ENCODE results near the gene TNFRSF1A.

The TNFRSF1A gene

DNA sequence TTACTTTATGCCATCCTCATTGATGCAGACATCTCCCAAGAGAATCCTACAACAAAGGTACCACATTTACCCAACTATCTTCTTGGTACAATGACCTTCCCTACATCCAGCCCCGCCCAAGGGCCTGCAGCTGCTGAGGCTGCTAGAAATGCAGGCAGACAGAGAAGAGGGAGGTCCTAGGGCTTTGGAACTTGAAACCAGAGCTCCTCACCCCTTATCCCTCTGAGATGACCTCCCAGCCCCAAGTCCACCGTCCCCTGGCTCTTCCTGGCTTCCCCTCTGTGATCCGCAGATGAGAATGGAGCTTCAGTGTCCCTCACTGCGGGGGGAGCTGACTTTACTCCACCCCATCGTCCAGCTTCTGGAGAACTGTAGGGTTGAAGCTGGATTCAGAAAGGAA is 1.6 kb upstream of the TNFRSF1A start:
- H3K4me2 ChIP-seq (ENCODE audit: insufficient read depth, low read length, poor library complexity, severe bottlenecking): no peak overlapping the region
- H3K23ac ChIP-seq (ENCODE audit: low read depth, low read length, poor library complexity): no peak overlapping the region
- no peak overlapping the region for H4K8ac ChIP-seq (ENCODE audit: low read depth, low read length)
- peaks cover 0 to 10% of the 10 kb centered on the region in 2 donors for H3K36me3 ChIP-seq (replicated peaks in 1 of 2; ENCODE audit: control insufficient read depth in 2 of 2, insufficient read depth in 2 of 2, low read length in 2 of 2)
- no peak overlapping the region for H2BK120ac ChIP-seq (ENCODE audit: low read depth, low read length)
- peaks cover 0 to 7% of the 10 kb centered on the region in 2 donors for H3K9me3 ChIP-seq (replicated peaks in 1 of 2; ENCODE audit: control insufficient read depth in 2 of 2, insufficient read depth in 1 of 2, low read depth in 1 of 2, low read length in 2 of 2)
- peaks cover 7% of the 10 kb centered on the region for H3K79me1 ChIP-seq (ENCODE audit: low read depth, low read length)
- no CpG with 5 or more reads among the region's 5 CpGs for WGBS, 2 donors (ENCODE audit: extremely low coverage in 2 of 2, insufficient read length in 2 of 2, insufficient replicate concordance in 1 of 2)
- no peak overlapping the region for H2BK5ac ChIP-seq (ENCODE audit: low read length)
- no peak overlapping the region for H4K91ac ChIP-seq (ENCODE audit: low read depth, low read length, poor library complexity)
- H3K27me3 ChIP-seq (ENCODE audit: control insufficient read depth in 3 of 3, insufficient read depth in 3 of 3, low read depth in 1 of 3, low read length in 3 of 3): no peaks in the 10 kb centered on the region
- no peak overlapping the region for H3K4me3 ChIP-seq (ENCODE audit: low read length in 2 of 2)
- no peak overlapping the region for H3K27ac ChIP-seq (replicated peaks; ENCODE audit: low read length)
- H2AK5ac ChIP-seq (ENCODE audit: low read depth, low read length): peak overlapping the region; percentile 47
- H3K14ac ChIP-seq (ENCODE audit: low read length): no peak overlapping the region
- peak overlapping the region; percentile 45 for H2BK15ac ChIP-seq (ENCODE audit: low read length)
- no peak overlapping the region for H2BK12ac ChIP-seq (ENCODE audit: low read length)
- peak overlapping the region; percentile 42 for H3K18ac ChIP-seq (ENCODE audit: low read length)
- DNase-seq (ENCODE audit: low spot score): no peak
- H2AFZ ChIP-seq (ENCODE audit: low read length): peak overlapping the region; percentile 42
- no peak overlapping the region for H3K9ac ChIP-seq (ENCODE audit: low read depth, low read length, poor library complexity)
- H3K4ac ChIP-seq (ENCODE audit: low read length): no peak overlapping the region
- peaks cover 28 to 29% of the 10 kb centered on the region in 2 donors for H3K4me1 ChIP-seq (ENCODE audit: control insufficient read depth in 2 of 2, insufficient read depth in 1 of 2, low read depth in 1 of 2, low read length in 2 of 2)

DNA sequence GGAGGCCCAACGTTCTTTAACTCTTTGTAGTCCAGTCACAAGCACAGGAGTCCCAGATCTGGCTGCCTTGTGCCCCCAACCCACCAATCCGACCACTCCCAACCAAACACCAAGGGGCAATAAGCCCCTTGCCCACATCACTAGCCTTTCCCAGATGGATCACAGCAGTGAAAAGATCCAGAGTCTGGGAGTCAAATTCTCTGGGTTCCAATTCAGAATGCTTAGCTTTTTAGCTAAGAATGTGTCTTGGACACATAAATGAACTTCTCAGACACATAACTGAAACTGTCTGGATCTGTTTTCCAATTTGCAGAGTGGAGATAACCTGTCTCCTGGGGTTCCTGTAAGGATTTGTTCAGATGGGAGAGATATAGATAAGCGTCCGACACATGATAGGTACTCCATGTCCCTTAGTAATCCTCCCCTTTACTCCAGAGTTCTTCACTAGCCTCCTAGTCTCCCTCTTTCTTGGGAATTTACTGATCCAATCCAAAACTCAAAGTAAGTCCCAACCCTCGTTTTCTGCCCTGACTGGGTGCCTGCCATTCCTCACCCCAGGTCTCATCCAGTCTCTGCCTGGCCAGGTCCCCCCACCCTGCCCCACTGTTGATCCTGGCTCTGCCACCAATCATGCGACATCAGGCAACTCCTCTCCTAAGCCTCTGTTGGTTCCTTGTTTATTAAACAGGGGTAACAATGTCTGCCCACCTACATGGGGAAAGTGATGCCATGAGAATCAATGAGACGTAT is 439 bp upstream of the TNFRSF1A start:
- WGBS, 2 donors (ENCODE audit: extremely low coverage in 2 of 2, insufficient read length in 2 of 2, insufficient replicate concordance in 1 of 2): no CpG with 5 or more reads among the region's 7 CpGs
- Histone ChIP-seq H2AFZ (ENCODE audit: low read length) (peak overlapping the region; percentile 68), H3K79me1 (ENCODE audit: low read depth, low read length) (peaks cover 12% of the 10 kb centered on the region), H3K27me3 (ENCODE audit: control insufficient read depth in 3 of 3, insufficient read depth in 3 of 3, low read depth in 1 of 3, low read length in 3 of 3) (no peaks in the 10 kb centered on the region), H3K27ac (replicated peaks; ENCODE audit: low read length) (no peak overlapping the region), H2BK120ac (ENCODE audit: low read depth, low read length) (no peak overlapping the region), H3K23ac (ENCODE audit: low read depth, low read length, poor library complexity) (no peak overlapping the region), H3K36me3 (replicated peaks in 1 of 2; ENCODE audit: control insufficient read depth in 2 of 2, insufficient read depth in 2 of 2, low read length in 2 of 2) (peaks cover 0 to 22% of the 10 kb centered on the region in 2 donors), H3K18ac (ENCODE audit: low read length) (peak overlapping the region; percentile 7), H2AK5ac (ENCODE audit: low read depth, low read length) (no peak overlapping the region), H4K91ac (ENCODE audit: low read depth, low read length, poor library complexity) (no peak overlapping the region), H2BK5ac (ENCODE audit: low read length) (peak overlapping the region; percentile 85), H3K9ac (ENCODE audit: low read depth, low read length, poor library complexity) (no peak overlapping the region), H3K4me3 (ENCODE audit: low read length in 2 of 2) (peak overlapping the region in 1 of 2 donors; percentile 83), H2BK12ac (ENCODE audit: low read length) (peak overlapping the region; percentile 36), H4K8ac (ENCODE audit: low read depth, low read length) (no peak overlapping the region), H3K4me2 (ENCODE audit: insufficient read depth, low read length, poor library complexity, severe bottlenecking) (peak overlapping the region; percentile 92), H3K4me1 (ENCODE audit: control insufficient read depth in 2 of 2, insufficient read depth in 1 of 2, low read depth in 1 of 2, low read length in 2 of 2) (peaks cover 40 to 41% of the 10 kb centered on the region in 2 donors), H3K14ac (ENCODE audit: low read length) (no peak overlapping the region), H3K4ac (ENCODE audit: low read length) (no peak overlapping the region), H3K9me3 (replicated peaks in 1 of 2; ENCODE audit: control insufficient read depth in 2 of 2, insufficient read depth in 1 of 2, low read depth in 1 of 2, low read length in 2 of 2) (peaks cover 0 to 7% of the 10 kb centered on the region in 2 donors), H2BK15ac (ENCODE audit: low read length) (peak overlapping the region; percentile 10)
- DNase-seq (ENCODE audit: low spot score): no peak

DNA sequence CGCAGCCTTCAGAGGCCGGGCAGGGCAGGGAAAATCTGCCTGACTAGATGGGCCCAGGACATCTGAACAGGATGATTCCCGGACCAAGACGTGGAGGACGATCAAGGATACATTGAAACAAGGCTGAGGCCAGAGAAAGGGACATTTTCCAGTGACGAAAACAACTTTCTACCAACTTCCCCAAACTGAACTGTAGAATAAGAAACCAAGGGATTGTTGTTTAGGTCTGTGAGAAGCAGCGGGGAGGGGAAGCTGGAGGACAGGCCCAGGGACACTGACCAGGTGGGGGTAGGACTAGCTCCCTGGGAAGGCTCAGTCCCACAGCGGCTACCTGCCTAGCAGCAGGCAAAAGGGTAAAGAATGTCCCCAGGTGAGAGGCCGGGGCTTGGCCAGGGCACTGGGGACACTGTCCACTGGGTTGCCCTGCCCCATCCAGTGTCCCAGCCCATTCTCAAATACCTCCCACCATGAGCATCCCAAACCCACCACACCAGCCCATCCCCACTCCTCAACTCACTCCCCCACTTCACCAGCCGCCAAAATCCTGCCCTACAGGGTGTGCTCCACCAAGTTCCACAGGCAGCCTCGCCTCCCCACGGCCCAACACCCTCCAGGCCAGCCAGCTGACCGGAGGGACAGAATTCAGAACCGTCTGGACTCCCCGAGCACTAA is 995 bp downstream of the TNFRSF1A start:
- peak overlapping the region; percentile 83 to 91 for H3K4me3 ChIP-seq (ENCODE audit: low read length in 2 of 2)
- peak overlapping the region; percentile 95 for H2AK5ac ChIP-seq (ENCODE audit: low read depth, low read length)
- H4K91ac ChIP-seq (ENCODE audit: low read depth, low read length, poor library complexity): no peak overlapping the region
- H3K18ac ChIP-seq (ENCODE audit: low read length): peak overlapping the region; percentile 75
- H3K27me3 ChIP-seq (ENCODE audit: control insufficient read depth in 3 of 3, insufficient read depth in 3 of 3, low read depth in 1 of 3, low read length in 3 of 3): no peaks in the 10 kb centered on the region
- WGBS, 2 donors (ENCODE audit: extremely low coverage in 2 of 2, insufficient read length in 2 of 2, insufficient replicate concordance in 1 of 2): no CpG with 5 or more reads among the region's 15 CpGs
- H3K9me3 ChIP-seq (replicated peaks in 1 of 2; ENCODE audit: control insufficient read depth in 2 of 2, insufficient read depth in 1 of 2, low read depth in 1 of 2, low read length in 2 of 2): no peaks in the 10 kb centered on the region
- no peak overlapping the region for H4K8ac ChIP-seq (ENCODE audit: low read depth, low read length)
- peak overlapping the region; percentile 41 for H2BK15ac ChIP-seq (ENCODE audit: low read length)
- H2BK120ac ChIP-seq (ENCODE audit: low read depth, low read length): peak overlapping the region; percentile 53
- H3K9ac ChIP-seq (ENCODE audit: low read depth, low read length, poor library complexity): peak overlapping the region; percentile 98
- H3K36me3 ChIP-seq (replicated peaks in 1 of 2; ENCODE audit: control insufficient read depth in 2 of 2, insufficient read depth in 2 of 2, low read length in 2 of 2): peaks cover 0 to 22% of the 10 kb centered on the region in 2 donors
- no peak overlapping the region for H3K4ac ChIP-seq (ENCODE audit: low read length)
- H3K23ac ChIP-seq (ENCODE audit: low read depth, low read length, poor library complexity): peak overlapping the region; percentile 37
- H3K4me1 ChIP-seq (ENCODE audit: control insufficient read depth in 2 of 2, insufficient read depth in 1 of 2, low read depth in 1 of 2, low read length in 2 of 2): peaks cover 48 to 52% of the 10 kb centered on the region in 2 donors
- DNase-seq (ENCODE audit: low spot score): no peak
- peak overlapping the region; percentile 85 for H2BK5ac ChIP-seq (ENCODE audit: low read length)
- H3K4me2 ChIP-seq (ENCODE audit: insufficient read depth, low read length, poor library complexity, severe bottlenecking): peak overlapping the region; percentile 92
- peak overlapping the region; percentile 31 for H3K14ac ChIP-seq (ENCODE audit: low read length)
- H2AFZ ChIP-seq (ENCODE audit: low read length): peak overlapping the region; percentile 68
- H3K27ac ChIP-seq (replicated peaks; ENCODE audit: low read length): peak overlapping the region; percentile 76
- H3K79me1 ChIP-seq (ENCODE audit: low read depth, low read length): peaks cover 12% of the 10 kb centered on the region
- H2BK12ac ChIP-seq (ENCODE audit: low read length): peak overlapping the region; percentile 25

DNA sequence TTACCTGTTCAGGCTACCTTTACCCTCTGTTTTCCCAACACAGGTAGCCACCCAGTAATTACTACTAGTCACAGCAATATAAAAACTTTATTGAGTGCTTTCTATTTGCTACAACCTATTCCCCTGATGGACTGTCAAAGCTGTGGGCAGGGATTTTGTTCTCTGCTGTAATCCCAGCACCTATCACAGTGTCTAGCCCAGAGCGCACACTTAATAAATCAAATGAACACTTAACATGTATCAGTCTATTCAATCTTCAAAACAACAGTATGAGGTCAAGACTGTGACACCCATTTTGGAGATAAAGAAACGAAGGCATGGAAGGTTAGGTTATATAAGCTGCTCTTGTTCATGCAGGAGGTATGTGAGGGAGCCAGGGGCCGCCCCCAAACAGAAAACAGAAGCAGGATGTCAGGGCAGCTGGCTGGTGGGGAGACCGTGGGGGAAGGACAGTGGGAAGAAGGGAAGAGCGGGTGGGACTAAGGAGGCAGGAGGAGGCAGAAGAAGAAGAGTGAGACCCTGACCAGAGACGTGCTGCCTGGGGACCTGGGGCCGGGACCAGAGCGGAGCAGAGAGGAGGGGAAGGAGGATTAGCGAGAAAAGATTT is 1.7 kb downstream of the TNFRSF1A start:
- Histone ChIP-seq H3K27me3 (ENCODE audit: control insufficient read depth in 3 of 3, insufficient read depth in 3 of 3, low read depth in 1 of 3, low read length in 3 of 3) (no peaks in the 10 kb centered on the region), H2AK5ac (ENCODE audit: low read depth, low read length) (no peak overlapping the region), H3K4me3 (ENCODE audit: low read length in 2 of 2) (peak overlapping the region; percentile 83 to 91), H3K18ac (ENCODE audit: low read length) (peak overlapping the region; percentile 45), H3K79me1 (ENCODE audit: low read depth, low read length) (peaks cover 13% of the 10 kb centered on the region), H3K4me2 (ENCODE audit: insufficient read depth, low read length, poor library complexity, severe bottlenecking) (peak overlapping the region; percentile 92), H2BK12ac (ENCODE audit: low read length) (no peak overlapping the region), H3K9me3 (replicated peaks in 1 of 2; ENCODE audit: control insufficient read depth in 2 of 2, insufficient read depth in 1 of 2, low read depth in 1 of 2, low read length in 2 of 2) (no peaks in the 10 kb centered on the region), H2BK5ac (ENCODE audit: low read length) (no peak overlapping the region), H4K91ac (ENCODE audit: low read depth, low read length, poor library complexity) (no peak overlapping the region), H2BK120ac (ENCODE audit: low read depth, low read length) (no peak overlapping the region), H3K4me1 (ENCODE audit: control insufficient read depth in 2 of 2, insufficient read depth in 1 of 2, low read depth in 1 of 2, low read length in 2 of 2) (peaks cover 55 to 60% of the 10 kb centered on the region in 2 donors), H3K23ac (ENCODE audit: low read depth, low read length, poor library complexity) (no peak overlapping the region), H3K36me3 (replicated peaks in 1 of 2; ENCODE audit: control insufficient read depth in 2 of 2, insufficient read depth in 2 of 2, low read length in 2 of 2) (peaks cover 0 to 24% of the 10 kb centered on the region in 2 donors), H2BK15ac (ENCODE audit: low read length) (no peak overlapping the region), H3K9ac (ENCODE audit: low read depth, low read length, poor library complexity) (peak overlapping the region; percentile 82), H2AFZ (ENCODE audit: low read length) (no peak overlapping the region), H3K27ac (replicated peaks; ENCODE audit: low read length) (peak overlapping the region; percentile 76), H3K4ac (ENCODE audit: low read length) (no peak overlapping the region), H3K14ac (ENCODE audit: low read length) (no peak overlapping the region), H4K8ac (ENCODE audit: low read depth, low read length) (no peak overlapping the region)
- WGBS, 2 donors (ENCODE audit: extremely low coverage in 2 of 2, insufficient read length in 2 of 2, insufficient replicate concordance in 1 of 2): no CpG with 5 or more reads among the region's 9 CpGs
- DNase-seq (ENCODE audit: low spot score): no peak
